ENCODE results near the gene FTSJ1. TPM values are rescaled to one million over a fixed set of nuclear protein-coding genes. Genes with fewer than 3 reads are reported as not detected.
A peak's percentile ranks its signal among the peaks of the same experiment; 100 is the strongest.

The FTSJ1 gene
- total RNA-seq, 1 experiment from 2014 or later = 61.3 TPM

- Histone ChIP-seq H3K4me3 (ENCODE audit: low read depth, low read length, poor library complexity, severe bottlenecking) (no peak overlapping the region), H3K36me3 (ENCODE audit: insufficient read depth, low read length, poor library complexity, severe bottlenecking) (peaks cover 8% of the 10 kb centered on the region), H3K4me1 (ENCODE audit: insufficient read depth, low read length, poor library complexity, severe bottlenecking) (no peaks in the 10 kb centered on the region), H3K9me3 (ENCODE audit: low read depth, low read length, poor library complexity, severe bottlenecking) (no peaks in the 10 kb centered on the region), H3K27ac (ENCODE audit: low read depth, low read length, poor library complexity, severe bottlenecking) (no peak overlapping the region), H3K27me3 (replicated peaks; ENCODE audit: insufficient read depth, low read depth, low read length, poor library complexity) (no peaks in the 10 kb centered on the region)
- BruUV-seq (replicated peaks) = TSS peak; percentile 52
- ChIA-PET CTCF (no interaction called here), POLR2A (ENCODE audit: low non-redundant PET) (no interaction called here)
- no peak for DNase-seq (ENCODE audit: low spot score)
- no peak for TF ChIP-seq EZH2 (IDR thresholded peaks at IDR 0.05; ENCODE audit: borderline replicate concordance, low read depth, low read length, poor library complexity, severe bottlenecking)
- no peak for TF ChIP-seq CTCF (conservative IDR thresholded peaks at IDR 0.05; ENCODE audit: low read depth, low read length)
- intact Hi-C loops (cut with micrococcal nuclease; ENCODE audit: unreplicated experiment) = no loop called here
Observed at GRCh38 chrX:48458711-48459110, 17.3 kb upstream of the FTSJ1 start.

GRCh38 chrX:48459483-48459882 lies 16.5 kb upstream of the FTSJ1 start:
- no peaks in the 10 kb centered on the region for H3K27me3 ChIP-seq (replicated peaks; ENCODE audit: insufficient read depth, low read depth, low read length, poor library complexity)
- POLR2A ChIA-PET (ENCODE audit: low non-redundant PET) = no interaction called here
- CTCF ChIA-PET = no interaction called here
- H3K4me3 ChIP-seq (ENCODE audit: low read depth, low read length, poor library complexity, severe bottlenecking) = no peak overlapping the region
- no peak for DNase-seq (ENCODE audit: low spot score)
- H3K4me1 ChIP-seq (ENCODE audit: insufficient read depth, low read length, poor library complexity, severe bottlenecking) = no peaks in the 10 kb centered on the region
- no TSS peak for BruUV-seq (replicated peaks)
- peaks cover 8% of the 10 kb centered on the region for H3K36me3 ChIP-seq (ENCODE audit: insufficient read depth, low read length, poor library complexity, severe bottlenecking)
- TF ChIP-seq EZH2 (IDR thresholded peaks at IDR 0.05; ENCODE audit: borderline replicate concordance, low read depth, low read length, poor library complexity, severe bottlenecking) = no peak
- TF ChIP-seq CTCF (conservative IDR thresholded peaks at IDR 0.05; ENCODE audit: low read depth, low read length) = no peak
- H3K27ac ChIP-seq (ENCODE audit: low read depth, low read length, poor library complexity, severe bottlenecking) = no peak overlapping the region
- no peaks in the 10 kb centered on the region for H3K9me3 ChIP-seq (ENCODE audit: low read depth, low read length, poor library complexity, severe bottlenecking)
- intact Hi-C loops (cut with micrococcal nuclease; ENCODE audit: unreplicated experiment) = no loop called here

GRCh38 chrX:48460031-48460430 lies 16.0 kb upstream of the FTSJ1 start:
- TF ChIP-seq CTCF (conservative IDR thresholded peaks at IDR 0.05; ENCODE audit: low read depth, low read length) = no peak
- TF ChIP-seq EZH2 (IDR thresholded peaks at IDR 0.05; ENCODE audit: borderline replicate concordance, low read depth, low read length, poor library complexity, severe bottlenecking) = no peak
- Histone ChIP-seq H3K27ac (ENCODE audit: low read depth, low read length, poor library complexity, severe bottlenecking) (no peak overlapping the region), H3K4me3 (ENCODE audit: low read depth, low read length, poor library complexity, severe bottlenecking) (no peak overlapping the region), H3K4me1 (ENCODE audit: insufficient read depth, low read length, poor library complexity, severe bottlenecking) (no peaks in the 10 kb centered on the region), H3K9me3 (ENCODE audit: low read depth, low read length, poor library complexity, severe bottlenecking) (no peaks in the 10 kb centered on the region), H3K36me3 (ENCODE audit: insufficient read depth, low read length, poor library complexity, severe bottlenecking) (peaks cover 8% of the 10 kb centered on the region), H3K27me3 (replicated peaks; ENCODE audit: insufficient read depth, low read depth, low read length, poor library complexity) (no peaks in the 10 kb centered on the region)
- BruUV-seq (replicated peaks) = no TSS peak
- intact Hi-C loops (cut with micrococcal nuclease; ENCODE audit: unreplicated experiment) = no loop called here
- ChIA-PET CTCF (no interaction called here), POLR2A (ENCODE audit: low non-redundant PET) (no interaction called here)
- no peak for DNase-seq (ENCODE audit: low spot score)

Data from A673 (cell line).